Right ventricle myocardium inferior (tissue), 1 donor: ENCODE measurements around the gene AQR. TPM values are rescaled to one million over a fixed set of nuclear protein-coding genes. Genes with fewer than 3 reads are reported as not detected.

ENCODE experiments used
- ATAC-seq: fragments of 200-7000 bp; cut with Tn5 transposase; one replicate; pipeline ENCODE4 v1.9.1; 2020; ENCODE audit warnings: mild to moderate bottlenecking, moderate library complexity
- DNase-seq: peaks from one replicate; pipeline ENCODE4 v3.0.0; 2021; ENCODE audit errors: missing footprints
- intact Hi-C: fragments of 100-400 bp; cut with DNase I; formaldehyde crosslinking; loops from one replicate; pipeline ENCODE4 v1.11.0; 2022
- long read RNA-seq: library from polyadenylated mRNA; unstranded; transcript quantifications from one replicate; pipeline ENCODE4 v2.0.0, GENCODE V29; 2021
- total RNA-seq: library from RNA; stranded (reverse); fragmentation: NEBNext Ultra II Directional; extraction: Animal tissue kit (Norgen Biotek cat#: 25700); gene quantifications from one replicate; pipeline ENCODE4 v1.2.1, GENCODE V29; 2021
- donor health status: DM: no; HTN: yes; CAD: no; lungs with severe emphysema.

AQR gene
- 10.1 TPM for total RNA-seq
- long read RNA-seq, full-length matches to known transcripts = 5 of 5 reads
- long read RNA-seq, partial matches to known transcripts = 0 of 5 reads
- long read RNA-seq, other reads (novel, unspliced or antisense) = 0 of 5 reads

GRCh38 chr15:34969340-34970097 is at the start of gene AQR:
AQR (minus strand) TSS chr15:34969742; CDS start chr15:34969613, 129 bp downstream.
- peak; percentile 100 for ATAC-seq

GRCh38 chr15:35014241-35014640 is 44.7 kb upstream of the AQR start:
- no peak for ATAC-seq
- no peak for DNase-seq
- intact Hi-C loops = no loop called here

More at GRCh38 chr15:34969340-34970097, at the start of gene AQR:
- intact Hi-C loops = loop anchor here (1.0 to 5.0 kb wide), 2 partner anchors 19 to 867 kb away; partner anchors contain the start of genes EMC7, PGBD4 and ZNF770
- peak; percentile 97 for DNase-seq

GRCh38 chr15:35013370-35013769 is 43.8 kb upstream of the AQR start:
- intact Hi-C loops = no loop called here
- ATAC-seq (no peak), DNase-seq (no peak)

GRCh38 chr15:35007397-35007796 is 37.9 kb upstream of the AQR start:
- DNase-seq (no peak), ATAC-seq (no peak)
- intact Hi-C loops = no loop called here

- DNase-seq (no peak), ATAC-seq (no peak)
- intact Hi-C loops = no loop called here
Observed at GRCh38 chr15:35005933-35006332, 36.4 kb upstream of the AQR start.

GRCh38 chr15:35003928-35004327 is 34.4 kb upstream of the AQR start:
- ATAC-seq (peak; percentile 79), DNase-seq (no peak)
- intact Hi-C loops = no loop called here

DNA sequence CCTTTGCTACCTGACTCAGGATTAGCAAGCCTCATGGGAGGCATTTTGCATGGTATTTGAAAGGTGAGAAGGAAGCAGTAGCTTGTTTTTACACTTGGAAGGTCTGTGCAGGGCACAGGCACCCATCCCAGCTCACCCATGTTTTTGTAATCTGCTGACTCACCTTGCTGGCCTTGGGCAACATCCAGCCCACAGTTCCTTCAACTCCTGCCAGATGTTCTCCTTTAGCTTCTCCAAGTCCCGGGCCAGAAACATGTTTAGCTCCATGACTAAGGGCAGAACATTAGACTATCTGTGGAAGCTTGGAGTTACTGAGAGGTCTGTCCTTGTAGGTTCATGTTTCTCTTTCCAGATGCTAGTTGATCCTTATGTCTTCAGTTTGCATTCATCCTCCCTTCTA is 31.0 kb upstream of the AQR start:
- intact Hi-C loops = no loop called here
- ATAC-seq (peak; percentile 10), DNase-seq (no peak)

GRCh38 chr15:34999906-35000305 is 30.4 kb upstream of the AQR start:
- DNase-seq (no peak), ATAC-seq (no peak)
- intact Hi-C loops = no loop called here

- DNase-seq (no peak), ATAC-seq (no peak)
- intact Hi-C loops = no loop called here
Observed at GRCh38 chr15:34994925-34995324, 25.4 kb upstream of the AQR start.

GRCh38 chr15:34993877-34994276 is 24.3 kb upstream of the AQR start:
- no peak for ATAC-seq
- DNase-seq = no peak
- intact Hi-C loops = no loop called here

GRCh38 chr15:34993412-34993811 is 23.9 kb upstream of the AQR start:
- no peak for ATAC-seq
- no peak for DNase-seq
- intact Hi-C loops = no loop called here

DNA sequence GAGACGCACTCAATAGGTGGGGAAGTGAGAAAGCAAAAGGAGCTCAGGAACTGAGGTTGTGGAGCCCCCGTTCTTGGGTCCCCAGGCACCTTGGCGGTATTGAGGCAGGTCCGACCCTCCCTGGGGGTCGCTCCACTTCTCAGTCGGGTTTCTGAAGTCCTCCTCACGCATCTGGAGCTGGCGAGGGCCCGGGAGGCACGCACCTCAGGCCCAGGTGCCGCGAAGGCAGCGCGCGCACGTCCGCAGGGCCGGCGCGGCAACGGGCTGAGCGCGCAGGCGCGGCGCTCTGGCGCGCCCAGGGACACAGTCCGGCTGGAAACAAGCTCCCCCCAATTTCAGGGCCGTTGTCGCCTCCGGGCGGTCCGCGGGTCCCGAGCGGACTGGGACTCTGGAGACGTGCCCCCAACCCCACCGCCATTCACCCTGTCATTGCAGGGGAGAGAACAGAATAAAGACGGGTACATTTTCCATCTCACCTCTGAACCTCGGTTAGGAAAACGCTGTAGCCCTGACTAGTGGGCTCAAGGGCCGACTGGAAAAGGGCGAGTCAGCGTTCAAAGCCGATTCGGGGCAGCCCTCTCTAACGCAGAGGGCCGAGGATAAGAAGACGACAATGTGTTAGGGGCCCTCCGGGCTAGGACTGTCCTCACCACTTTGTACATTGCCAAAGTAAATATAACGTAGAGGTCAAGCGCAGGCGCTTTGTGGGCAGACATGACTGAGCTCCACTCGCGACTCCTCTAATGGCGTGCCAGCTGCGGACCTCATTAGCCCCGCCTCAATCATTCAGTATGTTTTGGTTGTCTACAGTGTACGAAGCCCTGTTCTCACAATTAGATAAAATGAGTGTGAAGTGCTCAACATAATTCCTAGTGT is 18.7 kb upstream of the AQR start, which contains the start of gene ZNF770:
Gene ZNF770, minus strand, starts transcription at position 261 of the 876 bp plus-strand sequence. CDS start 4,853 bp downstream, outside the sequence.
- intact Hi-C loops = loop anchor here (1.0 to 10.0 kb wide), 2 partner anchors 19 to 773 kb away; partner anchors contain the start of genes AQR and KATNBL1
- DNase-seq (peak; percentile 91), ATAC-seq (peak; percentile 95)

DNA sequence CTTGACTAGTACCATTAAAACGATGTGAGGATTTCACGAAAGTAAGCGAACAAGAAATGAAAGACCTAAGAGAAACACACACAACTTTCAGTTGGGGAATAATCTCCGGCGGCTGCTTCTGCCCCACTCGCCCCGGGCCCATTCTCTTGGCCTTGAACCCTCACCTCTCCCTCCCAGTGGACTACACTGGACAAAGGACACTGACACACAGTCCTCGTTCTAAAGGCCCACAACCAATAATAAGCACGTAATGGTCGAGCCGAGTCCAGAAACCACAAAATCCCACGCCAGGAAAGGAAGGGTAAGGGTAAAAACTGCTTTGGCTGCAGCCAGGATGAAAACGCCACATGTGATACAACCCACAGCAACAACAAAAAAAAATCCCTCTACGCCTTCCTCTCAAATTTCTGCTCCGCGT is 18.1 kb upstream of the AQR start:
- DNase-seq = no peak
- ATAC-seq = no peak
- intact Hi-C loops = loop anchor here (1.0 to 10.0 kb wide), 2 partner anchors 18 to 773 kb away; partner anchors contain the start of genes AQR and KATNBL1

DNA sequence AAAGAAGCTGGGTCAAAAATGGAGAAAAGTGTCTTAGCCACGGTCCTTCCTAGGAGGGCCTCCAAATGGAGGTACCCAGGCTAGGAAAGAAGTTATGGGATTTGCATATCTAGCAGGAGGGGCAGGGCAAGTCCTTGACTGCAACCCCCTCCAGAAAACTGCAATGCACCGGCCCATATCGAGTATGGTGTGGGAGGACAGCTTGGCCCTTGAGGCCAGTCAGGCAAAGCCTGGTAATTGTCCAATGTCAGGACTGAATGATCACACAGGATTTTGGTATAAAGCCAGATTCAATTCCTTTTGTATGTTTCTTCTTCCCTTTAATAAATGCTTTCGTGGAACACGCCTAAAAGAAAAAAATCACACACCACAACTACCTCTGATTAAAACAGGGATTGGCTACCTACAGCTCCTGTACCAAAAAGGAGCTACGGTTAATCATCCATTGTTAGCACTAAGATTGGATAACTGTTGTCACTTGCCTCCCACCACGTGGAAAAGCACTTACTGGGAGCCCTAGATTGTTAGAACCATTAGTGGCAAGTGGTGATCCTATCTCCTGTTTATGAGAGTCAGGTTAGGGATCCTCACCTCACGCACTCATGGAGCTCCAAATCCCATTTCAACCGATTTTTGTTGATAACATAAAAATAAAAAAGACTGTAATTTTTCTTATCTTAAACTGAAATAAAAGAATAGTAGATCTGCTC is 17.4 kb upstream of the AQR start:
- ATAC-seq (no peak), DNase-seq (no peak)
- intact Hi-C loops = loop anchor here (10.0 kb wide), 1 partner anchor 772 kb away; the partner anchor contains the start of gene KATNBL1

DNA sequence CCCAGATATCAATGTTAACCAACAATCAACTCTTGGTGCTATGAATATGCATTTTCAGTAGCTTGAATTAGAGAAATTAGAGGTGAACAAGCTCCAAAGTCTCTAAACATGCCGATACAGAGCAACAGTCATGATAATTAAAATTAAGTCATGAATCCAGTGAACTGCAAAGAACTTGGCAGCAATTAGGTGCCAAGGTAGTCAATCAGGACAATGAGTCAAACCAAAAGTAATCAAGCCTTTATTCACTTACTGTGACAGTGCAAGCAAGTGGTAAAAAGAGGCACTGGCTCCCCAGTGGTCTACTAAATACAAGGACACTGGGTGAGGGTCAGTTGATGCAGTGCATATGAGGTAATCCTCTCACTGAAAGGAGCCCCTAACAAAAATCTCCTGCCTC is 16.8 kb upstream of the AQR start:
- ATAC-seq (no peak), DNase-seq (no peak)
- intact Hi-C loops = loop anchor here (10.0 kb wide), 1 partner anchor 772 kb away; the partner anchor contains the start of gene KATNBL1

DNA sequence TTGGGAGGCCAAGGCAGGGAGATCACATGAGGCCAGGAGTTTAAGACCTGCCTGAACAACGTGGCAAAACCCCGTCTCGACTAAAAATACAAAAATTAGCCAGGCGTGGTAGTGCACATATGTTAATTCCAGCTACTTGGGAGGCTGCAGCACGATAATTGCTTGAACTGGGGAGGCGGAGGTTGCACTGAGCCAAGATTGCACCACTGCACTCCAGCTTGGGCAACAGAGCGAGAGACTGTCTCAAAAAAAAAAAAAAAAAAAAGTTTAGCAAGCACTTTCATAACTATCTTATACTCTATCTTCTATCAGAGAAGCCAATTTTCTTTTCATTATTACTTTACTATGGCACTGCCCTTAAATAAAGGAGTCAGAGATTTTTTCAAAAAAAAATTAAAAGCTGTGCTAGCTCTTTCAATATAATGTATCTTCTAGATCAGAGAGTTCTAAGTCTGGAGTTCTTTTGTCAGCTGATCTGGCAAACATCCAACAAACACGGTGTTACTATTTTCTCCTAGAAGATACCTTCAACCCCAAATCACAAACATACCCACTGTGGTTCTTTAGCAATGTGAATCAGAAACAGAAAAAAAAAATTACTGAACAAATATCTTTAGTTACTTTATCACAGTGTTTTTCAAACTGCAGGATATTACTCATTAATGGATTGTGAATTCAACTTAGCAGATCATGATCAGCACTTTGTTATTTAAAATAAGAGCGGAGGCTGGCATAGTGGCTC is 15.5 kb upstream of the AQR start:
- DNase-seq = no peak
- no peak for ATAC-seq
- intact Hi-C loops = loop anchor here (10.0 kb wide), 1 partner anchor 770 kb away; the partner anchor contains the start of gene KATNBL1

GRCh38 chr15:34976743-34977142 is 7.2 kb upstream of the AQR start:
- ATAC-seq = no peak

GRCh38 chr15:34976073-34976472 is 6.5 kb upstream of the AQR start:
- intact Hi-C loops = no loop called here
- no peak for ATAC-seq

More at GRCh38 chr15:34976743-34977142, 7.2 kb upstream of the AQR start:
- no peak for DNase-seq
- intact Hi-C loops = no loop called here

More at GRCh38 chr15:34976073-34976472, 6.5 kb upstream of the AQR start:
- DNase-seq = no peak
